GM12878 (cell line): ENCODE results near the gene SLAMF1. TPM values are rescaled to one million over a fixed set of nuclear protein-coding genes. Genes with fewer than 3 reads are reported as not detected.
A peak's percentile ranks its signal among the peaks of the same experiment; 100 is the strongest.

Experiments used
- ATAC-seq: fragments of 200-7000 bp; cut with Tn5 transposase; 3 replicates; pipeline ENCODE4 v1.9.1; 2020; ENCODE audit warnings: mild to moderate bottlenecking, moderate library complexity
- BruUV-seq: library from RNA; stranded (reverse); fragments of 400-500 nt; replicated peaks from 2 replicates; lab custom pipeline; 2021; lab: Mats Ljungman, UMichigan
- CTCF ChIA-PET: fragments of 300-600 bp; sonication (Branson Sonifier 250); formaldehyde crosslinking; extraction: SDS; loops from one replicate; lab custom pipeline; 2021; ENCODE audit warnings: inconsistent platforms; lab: Yijun Ruan, JAX
- POLR2A ChIA-PET: fragments of 350-600 bp; formaldehyde crosslinking; extraction: SDS; loops from one replicate; lab custom pipeline; 2021; ENCODE audit warnings: inconsistent platforms; lab: Charles Lee
- RAD21 ChIA-PET: fragments of 300-600 bp; sonication (Branson Sonifier 250); formaldehyde crosslinking; loops from one replicate; lab custom pipeline; 2023; ENCODE audit warnings: antibody characterized with exemption; ENCODE audit not compliant: unreplicated experiment; lab: Charles Lee
- SMC1A ChIA-PET: fragments of 300-600 bp; sonication (Branson Sonifier 250); formaldehyde crosslinking; loops from one replicate; lab custom pipeline; 2023; ENCODE audit not compliant: unreplicated experiment, uncharacterized antibody; lab: Charles Lee
- DNase-seq: peaks from one replicate; pipeline ENCODE4 v3.0.0-alpha.2; 2011; ENCODE audit warnings: low read depth, low spot score
- FAIRE-seq: peaks from 3 replicates; lab custom pipeline; 2011; peaks lifted over from hg19 to GRCh38; lab: Jason Lieb, UNC
- H2AFZ ChIP-seq: 2 replicates; pipeline ENCODE4 v1.6.0; 2011; ENCODE audit warnings: low read depth, low read length, control low read depth; ENCODE audit not compliant: control insufficient read depth
- H3K27ac ChIP-seq: 2 replicates; pipeline ENCODE4 v1.5.1; 2011; ENCODE audit warnings: control low read depth; ENCODE audit not compliant: control insufficient read depth, insufficient read depth
- H3K27me3 ChIP-seq, 2 experiments: replicated peaks in 1 of 2; 2 replicates each; pipeline versions ENCODE4 v1.6.0 to v1.6.1; 2011; ENCODE audit warnings: low read length in 1 of 2; ENCODE audit not compliant: control insufficient read depth in 2 of 2, insufficient read depth in 2 of 2
- H3K36me3 ChIP-seq, 2 experiments: 2 replicates each; pipeline ENCODE4 v1.5.1; 2011; ENCODE audit warnings: low read length in 1 of 2; ENCODE audit not compliant: control insufficient read depth in 2 of 2, insufficient read depth in 2 of 2
- H3K4me1 ChIP-seq: 2 replicates; pipeline ENCODE4 v1.6.1; 2011; ENCODE audit warnings: mild to moderate bottlenecking, low read length, moderate library complexity, mixed read lengths; ENCODE audit not compliant: control insufficient read depth, insufficient read depth
- H3K4me2 ChIP-seq: 2 replicates; pipeline ENCODE4 v1.6.0; 2011; ENCODE audit warnings: control low read depth; ENCODE audit not compliant: control insufficient read depth, insufficient read depth
- H3K4me3 ChIP-seq: fragments of 200-600 bp; sonication (generic); 2 replicates; pipeline ENCODE4 v1.5.1; 2016
- H3K79me2 ChIP-seq: 2 replicates; pipeline ENCODE4 v1.6.0; 2011; ENCODE audit warnings: low read length; ENCODE audit not compliant: control insufficient read depth, insufficient read depth
- H3K9ac ChIP-seq: 2 replicates; pipeline ENCODE4 v1.8.0; 2011; ENCODE audit warnings: low read length, control low read depth, mixed read lengths; ENCODE audit not compliant: control insufficient read depth, insufficient read depth
- H3K9me3 ChIP-seq: replicated peaks from 3 replicates; pipeline ENCODE4 v1.5.1; 2011; ENCODE audit warnings: mild to moderate bottlenecking, low read length; ENCODE audit not compliant: control insufficient read depth, insufficient read depth
- H4K20me1 ChIP-seq: 2 replicates; pipeline ENCODE4 v1.6.0; 2011; ENCODE audit not compliant: control insufficient read depth, insufficient read depth
- CEBPB ChIP-seq, 2 experiments: fragments of 150-350 bp in 1 of 2; IDR thresholded peaks; 2 replicates each; pipeline ENCODE4 v1.6.1; 2012 to 2014; ENCODE audit warnings: low read depth in 2 of 2, low read length in 2 of 2, borderline replicate concordance in 1 of 2, inconsistent platforms in 1 of 2
- EED ChIP-seq: sonication (generic); IDR thresholded peaks from 2 replicates; pipeline ENCODE4 v1.6.1; 2016; ENCODE audit warnings: antibody characterized with exemption, low read depth
- KDM1A ChIP-seq: fragments of 200-600 bp; sonication (generic); IDR thresholded peaks from 2 replicates; pipeline ENCODE4 v1.6.1; 2016; ENCODE audit warnings: borderline replicate concordance
- MLLT1 ChIP-seq: fragments of 450-650 bp; IDR thresholded peaks from 2 replicates; pipeline ENCODE4 v1.6.1; 2016; ENCODE audit warnings: mild to moderate bottlenecking
- MYB ChIP-seq: fragments of 150-350 bp; IDR thresholded peaks from 2 replicates; pipeline ENCODE4 v1.6.1; 2014; ENCODE audit warnings: mild to moderate bottlenecking, low read depth, low read length, borderline replicate concordance
- NFXL1 ChIP-seq: fragments of 450-650 bp; IDR thresholded peaks from 2 replicates; pipeline ENCODE4 v1.6.1; 2017; ENCODE audit warnings: antibody characterized with exemption, mild to moderate bottlenecking, borderline replicate concordance
- RUNX3 ChIP-seq: IDR thresholded peaks from 2 replicates; pipeline ENCODE4 v1.6.1; 2012; ENCODE audit warnings: low read length, inconsistent platforms
- SIN3A ChIP-seq: IDR thresholded peaks from 2 replicates; pipeline ENCODE4 v1.6.1; 2012; ENCODE audit warnings: low read depth, low read length, improper control_type of control experiment
- SMARCA5 ChIP-seq: fragments of 450-650 bp; IDR thresholded peaks from 2 replicates; pipeline ENCODE4 v1.6.1; 2017; ENCODE audit warnings: mild to moderate bottlenecking
- ZBTB11 ChIP-seq: fragments of 450-650 bp; formaldehyde crosslinking; IDR thresholded peaks from 2 replicates; pipeline ENCODE4 v1.5.0; 2022; ENCODE audit warnings: mild to moderate bottlenecking, missing genetic modification characterization
- ZNF24 ChIP-seq: fragments of 450-650 bp; IDR thresholded peaks from 2 replicates; pipeline ENCODE4 v1.6.1; 2017; ENCODE audit warnings: antibody characterized with exemption, mild to moderate bottlenecking
- WGBS: methylation state at CpG from one replicate; pipeline ENCODE4 v1.1.6; 2016; ENCODE audit warnings: low lambda C conversion rate; ENCODE audit not compliant: insufficient replicate concordance, insufficient coverage; ENCODE audit errors: missing lambda C conversion rate; 5-methylcytosine and 5-hydroxymethylcytosine counted together
- in situ Hi-C: fragments of 300-500 bp; cut with MboI; formaldehyde crosslinking; loops from 9 replicates; pipeline ENCODE4 v1.14.3; 2018; ENCODE audit warnings: mixed read lengths
- intact Hi-C: fragments of 100-400 bp; cut with micrococcal nuclease; formaldehyde crosslinking; loops from one replicate; pipeline ENCODE4 v1.14.2; 2022; ENCODE audit not compliant: unreplicated experiment
- polyA plus RNA-seq, 11 experiments: library from polyadenylated mRNA; depleted of rRNA in 4 of 11; unstranded in 6 of 11; stranded (reverse) in 5 of 11; fragments of >200 nt; fragmentation: Nextera tagmentation in 4 of 11; fragmentation: Illumina TruSeq in 1 of 11; extraction: Ambion mirVana in 4 of 11; extraction: Trizol in 1 of 11; gene quantifications; 1 replicate in 1 of 11; 2 replicates in 10 of 11; pipeline versions ENCODE4 v1.2.1 to v1.2.3, GENCODE V29; 2011 to 2016; ENCODE audit warnings: inconsistent platforms in 2 of 11, missing spikeins in 2 of 11, low read depth in 1 of 11
- total RNA-seq, 4 experiments: library from RNA; depleted of rRNA in 3 of 4; stranded (reverse); fragments of >200 nt in 3 of 4; fragmentation: Illumina TruSeq in 1 of 4; extraction: Trizol in 1 of 4; gene quantifications; 2 replicates each; pipeline versions ENCODE4 v1.2.1 to v1.2.3, GENCODE V29; 2013 to 2021

SLAMF1 gene
- total and polyA plus RNA-seq, 10 of the 15 experiments (the other 5 are each of a cell fraction or from before 2014, with no cell fraction given), result 87.3 to 260 (median 131) TPM

- intact Hi-C loops, result loop anchor here (2.0 kb wide), 1 partner anchor 30 kb away; no protein-coding TSS in a partner anchor
- in situ Hi-C loops, result no loop called here
These were observed 70.5 kb downstream of the SLAMF1 start for GRCh38 chr1:160576390-160576789.

GRCh38 chr1:160575112-160575664, 71.7 kb downstream of the SLAMF1 start:
- 50% methylated on average over 5 of the region's 5 CpGs for WGBS
- Histone ChIP-seq H3K36me3 (no peaks in the 10 kb centered on the region), H3K9ac (peak overlapping the region; percentile 61), H3K27ac (peak overlapping the region; percentile 97), H3K4me2 (peak overlapping the region; percentile 73), H3K4me1 (peaks cover 27% of the 10 kb centered on the region), H3K4me3 (no peak overlapping the region), H3K79me2 (peaks cover 44% of the 10 kb centered on the region), H3K9me3 (no peaks in the 10 kb centered on the region; the same call in 2 of the 3 replicates), H3K27me3 (no peaks in the 10 kb centered on the region), H2AFZ (peak overlapping the region; percentile 76), H4K20me1 (no peaks in the 10 kb centered on the region)
- DNase-seq (no peak), ATAC-seq (peak; percentile 49), FAIRE-seq (peak; percentile 38)
- in situ Hi-C loops (no loop called here), intact Hi-C loops (no loop called here)
- ChIA-PET CTCF (interaction anchor here (0.7 to 7.1 kb wide), 9 partner anchors 9 to 412 kb away, joined by 3 to 121 read pairs (median 5); no protein-coding TSS in a partner anchor), RAD21 (interaction anchor here (0.5 to 11.0 kb wide), 12 partner anchors 8 to 146 kb away, joined by 3 to 292 read pairs (median 8); partner anchors contain the start of gene SLAMF6), SMC1A (interaction anchor here (0.6 to 30.0 kb wide), 12 partner anchors 11 to 1978 kb away, joined by 3 to 735 read pairs (median 4); no protein-coding TSS in a partner anchor), POLR2A (interaction anchor here (0.9 to 7.4 kb wide), 15 partner anchors 9 to 146 kb away, joined by 3 to 76 read pairs (median 5); no protein-coding TSS in a partner anchor)
- BruUV-seq, result no TSS peak
- TF ChIP-seq ZNF24 (no peak), KDM1A (no peak), MLLT1 (peak; percentile 80; the same call in 1 of the 2 replicates), SIN3A (no peak), CEBPB (IDR thresholded peaks at IDR 0.05; ENCODE audit: borderline replicate concordance in 1 of 2, low read depth in 2 of 2, low read length in 2 of 2) (no peak), NFXL1 (no peak), MYB (no peak), RUNX3 (peak; percentile 45), ZBTB11 (CRISPR knock-in tag) (no peak)

More at GRCh38 chr1:160576390-160576789, 70.5 kb downstream of the SLAMF1 start:
- 43% methylated on average over 3 of the region's 3 CpGs for WGBS
- H3K4me2 ChIP-seq, result peak overlapping the region; percentile 73
- no TSS peak for BruUV-seq
- H3K4me1 ChIP-seq, result peaks cover 30% of the 10 kb centered on the region
- H2AFZ ChIP-seq, result no peak overlapping the region
- POLR2A ChIA-PET, result interaction anchor here (0.8 to 7.4 kb wide), 14 partner anchors 8 to 313 kb away, joined by 3 to 76 read pairs (median 6); partner anchors contain the start of gene SLAMF1
- no peak for DNase-seq
- RAD21 ChIA-PET, result interaction anchor here (0.7 to 11.0 kb wide), 11 partner anchors 10 to 147 kb away, joined by 3 to 292 read pairs (median 13); partner anchors contain the start of gene SLAMF6
- H3K27ac ChIP-seq, result peak overlapping the region; percentile 97
- TF ChIP-seq EED, result 0 out of 2 replicates have a peak, but pooled peaks have one; percentile 2
- TF ChIP-seq SMARCA5, result no peak
- CTCF ChIA-PET, result interaction anchor here (1.1 to 7.1 kb wide), 9 partner anchors 11 to 167 kb away, joined by 3 to 121 read pairs (median 6); no protein-coding TSS in a partner anchor
- H3K4me3 ChIP-seq, result peak overlapping the region; percentile 63
- no peaks in the 10 kb centered on the region for H3K9me3 ChIP-seq
- ATAC-seq, result peak; percentile 45
- no peaks in the 10 kb centered on the region for H3K36me3 ChIP-seq
- 0 out of 2 replicates have a peak overlapping the region, but pooled peaks have one; percentile 24 for H3K9ac ChIP-seq
- peaks cover 43% of the 10 kb centered on the region for H3K79me2 ChIP-seq
- SMC1A ChIA-PET, result interaction anchor here (1.2 to 30.0 kb wide), 9 partner anchors 10 to 146 kb away, joined by 3 to 735 read pairs (median 25); no protein-coding TSS in a partner anchor
- FAIRE-seq, result no peak
- H3K27me3 ChIP-seq, result no peaks in the 10 kb centered on the region
- no peaks in the 10 kb centered on the region for H4K20me1 ChIP-seq
